Endothelial cell of umbilical vein (primary cell): ENCODE measurements around the gene PCED1B. TPM values are rescaled to one million over a fixed set of nuclear protein-coding genes. Genes with fewer than 3 reads are reported as not detected.

ENCODE experiments used
- BruUV-seq: library from RNA; stranded (reverse); fragments of 400-500 nt; replicated peaks from 2 replicates; lab custom pipeline; 2021; lab: Mats Ljungman, UMichigan
- CTCF ChIA-PET: fragments of 300-600, 350-600 bp; sonication (Branson Sonifier 250); formaldehyde crosslinking; loops from one replicate; lab custom pipeline; 2021; ENCODE audit warnings: antibody characterized with exemption, inconsistent platforms; lab: Charles Lee
- POLR2A ChIA-PET: fragments of 300-600, 350-600 bp; sonication (Branson Sonifier 250); formaldehyde crosslinking; loops from one replicate; lab custom pipeline; 2021; ENCODE audit warnings: antibody characterized with exemption, inconsistent platforms; lab: Charles Lee
- DNase-seq: peaks from one replicate; pipeline ENCODE4 v3.0.0-alpha.2; 2011; ENCODE audit warnings: low read depth, low spot score
- FAIRE-seq: peaks from 2 replicates; lab custom pipeline; 2011; peaks lifted over from hg19 to GRCh38; lab: Jason Lieb, UNC
- H2AFZ ChIP-seq: 2 replicates; pipeline ENCODE4 v1.6.0; 2012; ENCODE audit warnings: low read depth, low read length, control low read depth, inconsistent platforms
- H3K27ac ChIP-seq: 2 replicates; pipeline ENCODE4 v1.5.1; 2011; ENCODE audit warnings: low read depth, mild to moderate bottlenecking, control low read depth, low read length, moderate library complexity; ENCODE audit not compliant: insufficient read depth
- H3K27me3 ChIP-seq, 2 experiments: 2 replicates each; pipeline versions ENCODE4 v1.6.0 to v1.6.1; 2011; ENCODE audit warnings: low read length in 2 of 2, mixed read lengths in 1 of 2; ENCODE audit not compliant: control insufficient read depth in 2 of 2, insufficient read depth in 2 of 2
- H3K36me3 ChIP-seq, 2 experiments: 2 replicates in 1 of 2; 3 replicates in 1 of 2; pipeline ENCODE4 v1.5.1; 2011; ENCODE audit warnings: low read length in 2 of 2, mild to moderate bottlenecking in 1 of 2, moderate library complexity in 1 of 2; ENCODE audit not compliant: control insufficient read depth in 2 of 2, insufficient read depth in 2 of 2; ENCODE audit errors: extremely low read depth in 1 of 2
- H3K4me1 ChIP-seq: 3 replicates; pipeline ENCODE4 v1.5.1; 2011; ENCODE audit warnings: mild to moderate bottlenecking, low read length; ENCODE audit not compliant: control insufficient read depth, insufficient read depth; ENCODE audit errors: extremely low read depth
- H3K4me2 ChIP-seq: 2 replicates; pipeline ENCODE4 v1.6.1; 2011; ENCODE audit warnings: low read length, control low read depth, mixed read lengths; ENCODE audit not compliant: insufficient read depth
- H3K4me3 ChIP-seq, 3 experiments: fragments of 200-600 bp in 1 of 3; sonication (generic), shearing (Covaris generic) in 1 of 3; replicated peaks in 1 of 3; 2 replicates each; pipeline ENCODE4 v1.5.1; 2011 to 2016; ENCODE audit warnings: control low read depth in 3 of 3, low read length in 3 of 3, mild to moderate bottlenecking in 2 of 3, inconsistent platforms in 1 of 3, low read depth in 1 of 3, moderate library complexity in 1 of 3; ENCODE audit not compliant: insufficient read depth in 1 of 3
- H3K79me2 ChIP-seq: 2 replicates; pipeline ENCODE4 v1.6.0; 2012; ENCODE audit warnings: low read length, inconsistent platforms; ENCODE audit not compliant: control insufficient read depth, insufficient read depth
- H3K9ac ChIP-seq: replicated peaks from 2 replicates; pipeline ENCODE3; 2011; ENCODE audit warnings: low read length, control low read depth; ENCODE audit not compliant: insufficient read depth; ENCODE audit errors: extremely low read depth
- H3K9me1 ChIP-seq: replicated peaks from 3 replicates; pipeline ENCODE4 v1.6.0; 2011; ENCODE audit warnings: mild to moderate bottlenecking, low read length; ENCODE audit not compliant: control insufficient read depth, insufficient read depth; ENCODE audit errors: extremely low read depth
- H3K9me3 ChIP-seq: replicated peaks from 2 replicates; pipeline ENCODE4 v1.5.1; 2012; ENCODE audit warnings: low read length, inconsistent platforms; ENCODE audit not compliant: control insufficient read depth, insufficient read depth
- H4K20me1 ChIP-seq: replicated peaks from 2 replicates; pipeline ENCODE3; 2011; ENCODE audit warnings: mild to moderate bottlenecking, low read length; ENCODE audit not compliant: control insufficient read depth, insufficient read depth; ENCODE audit errors: extremely low read depth
- EZH2 ChIP-seq: IDR thresholded peaks from 2 replicates; pipeline ENCODE4 v1.6.1; 2012; ENCODE audit warnings: borderline replicate concordance, low read depth, mild to moderate bottlenecking, moderate library complexity, low read length, inconsistent platforms; ENCODE audit not compliant: severe bottlenecking
- FOS ChIP-seq: IDR thresholded peaks from 2 replicates; pipeline ENCODE4 v1.6.1; 2011; ENCODE audit warnings: mild to moderate bottlenecking, low read length, moderate library complexity, borderline replicate concordance; ENCODE audit not compliant: insufficient read depth
- GATA2 ChIP-seq: IDR thresholded peaks from 2 replicates; pipeline ENCODE4 v1.7.0; 2011; ENCODE audit warnings: low read depth, mild to moderate bottlenecking, moderate library complexity, mixed read lengths, low read length; ENCODE audit not compliant: insufficient read length, insufficient read depth
- JUN ChIP-seq: IDR thresholded peaks from 2 replicates; pipeline ENCODE4 v1.6.1; 2011; ENCODE audit warnings: borderline replicate concordance, low read depth; ENCODE audit not compliant: insufficient read length, insufficient read depth
- MYC ChIP-seq: IDR thresholded peaks from one replicate; pipeline ENCODE4 v1.6.1; 2011; ENCODE audit warnings: mild to moderate bottlenecking, low read depth, low read length
- POLR2A ChIP-seq: IDR thresholded peaks from 2 replicates; pipeline ENCODE4 v1.6.1; 2012; ENCODE audit warnings: low read depth, mild to moderate bottlenecking, control low read depth, low read length
- POLR2AphosphoS5 ChIP-seq: IDR thresholded peaks from 2 replicates; pipeline ENCODE4 v1.6.1; 2012; ENCODE audit warnings: low read depth, mild to moderate bottlenecking, control low read depth, low read length, moderate library complexity; ENCODE audit not compliant: insufficient read depth
- dilution Hi-C: fragments of 300-500 bp; cut with MboI; formaldehyde crosslinking; loops from one replicate; pipeline ENCODE4 v1.15.0; 2019; ENCODE audit warnings: low sequenced_read_pairs; ENCODE audit not compliant: extremely low pct_ligation_motif_present
- intact Hi-C: fragments of 100-400 bp; cut with micrococcal nuclease; formaldehyde crosslinking; loops from one replicate; pipeline ENCODE4 v1.10.0; 2022
- polyA plus RNA-seq, 4 experiments: library from polyadenylated mRNA; depleted of rRNA in 3 of 4; stranded (reverse) in 3 of 4; unstranded in 1 of 4; fragments of >200 nt; gene quantifications; 2 replicates each; pipeline versions ENCODE4 v1.2.1 to v1.2.3, GENCODE V29; 2011 to 2012; ENCODE audit warnings: missing spikeins in 1 of 4
- total RNA-seq: library from RNA; stranded (reverse); gene quantifications from 2 replicates; pipeline ENCODE4 v1.2.3, GENCODE V29; 2021
- TF ChIP-seq, protein P1 (sequence below), 2 donors: IDR thresholded peaks; 1 replicate in 1 of 2; 2 replicates in 1 of 2; pipeline ENCODE4 v1.5.1; 2011; ENCODE audit warnings: low read length in 2 of 2, mild to moderate bottlenecking in 2 of 2, moderate library complexity in 2 of 2, control low read depth in 1 of 2, inconsistent platforms in 1 of 2, low read depth in 1 of 2; ENCODE audit not compliant: insufficient read depth in 1 of 2; ENCODE audit errors: extremely low read depth in 1 of 2
- TF ChIP-seq, protein P2 (sequence below): IDR thresholded peaks from 2 replicates; pipeline ENCODE4 v1.6.1; 2011; ENCODE audit not compliant: insufficient read depth, insufficient read length

The PCED1B gene
- total and polyA plus RNA-seq, 2 donors (not counting 3 experiments of a cell fraction or from before 2014, with no cell fraction given) = 1.7 to 2.6 TPM

DNA sequence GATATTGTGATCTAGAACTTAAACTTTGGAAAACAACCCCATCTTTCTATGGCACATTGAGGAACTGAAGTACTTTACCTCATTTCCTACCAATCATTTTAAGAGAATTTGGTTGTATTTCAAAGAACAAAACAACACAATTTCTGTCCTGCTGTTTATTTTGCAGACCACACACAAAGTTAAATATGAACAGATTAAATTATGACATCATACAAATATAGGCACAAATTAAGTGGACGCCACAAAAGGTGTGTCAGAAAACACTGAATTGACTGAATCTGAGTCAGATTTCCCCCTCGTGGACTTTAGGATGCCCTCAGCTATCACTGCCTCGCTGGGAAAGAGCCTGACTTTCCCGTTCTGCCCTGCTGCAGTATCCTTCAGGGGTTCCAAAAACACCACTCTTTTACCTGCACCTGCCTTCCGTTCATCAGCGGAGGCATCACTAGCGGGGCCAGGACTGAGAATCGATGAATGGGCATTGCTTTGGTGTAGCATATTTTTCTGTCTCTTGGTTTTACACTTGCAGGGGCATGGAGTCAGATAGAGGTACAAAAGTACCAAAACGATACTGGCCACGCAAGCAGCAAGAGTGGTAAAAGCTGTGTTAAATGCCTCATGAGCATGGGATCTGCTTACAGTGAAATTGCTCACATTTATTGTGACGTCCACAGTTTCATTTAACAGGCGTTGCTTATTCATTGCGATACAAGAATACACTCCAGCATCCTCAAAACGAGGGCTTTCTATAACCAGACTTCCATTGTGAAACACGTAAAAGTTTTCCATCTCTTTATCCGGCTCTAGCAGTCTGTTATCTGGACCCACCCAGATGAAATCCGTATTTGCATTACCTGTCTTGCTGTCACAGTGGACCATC lies 2.0 kb upstream of the PCED1B start:
- Histone ChIP-seq H3K9me3 (no peaks in the 10 kb centered on the region), H3K9me1 (no peaks in the 10 kb centered on the region), H3K79me2 (no peaks in the 10 kb centered on the region), H3K4me1 (peaks cover 13% of the 10 kb centered on the region), H3K36me3 (no peaks in the 10 kb centered on the region), H3K27ac (no peak overlapping the region), H4K20me1 (no peaks in the 10 kb centered on the region), H3K4me2 (no peak overlapping the region), H3K27me3 (no peaks in the 10 kb centered on the region), H3K4me3 (no peak overlapping the region), H3K9ac (no peak overlapping the region), H2AFZ (no peak overlapping the region)
- ChIA-PET POLR2A (no interaction called here), CTCF (interaction anchor here (1.9 to 6.9 kb wide), 5 partner anchors 7 to 321 kb away, joined by 7 to 90 read pairs (median 28); no protein-coding TSS in a partner anchor)
- FAIRE-seq = peak; percentile 48
- intact Hi-C loops (no loop called here), dilution Hi-C loops (no loop called here)
- TF ChIP-seq JUN (no peak), GATA2 (no peak)
- TF ChIP-seq, protein P1, sequence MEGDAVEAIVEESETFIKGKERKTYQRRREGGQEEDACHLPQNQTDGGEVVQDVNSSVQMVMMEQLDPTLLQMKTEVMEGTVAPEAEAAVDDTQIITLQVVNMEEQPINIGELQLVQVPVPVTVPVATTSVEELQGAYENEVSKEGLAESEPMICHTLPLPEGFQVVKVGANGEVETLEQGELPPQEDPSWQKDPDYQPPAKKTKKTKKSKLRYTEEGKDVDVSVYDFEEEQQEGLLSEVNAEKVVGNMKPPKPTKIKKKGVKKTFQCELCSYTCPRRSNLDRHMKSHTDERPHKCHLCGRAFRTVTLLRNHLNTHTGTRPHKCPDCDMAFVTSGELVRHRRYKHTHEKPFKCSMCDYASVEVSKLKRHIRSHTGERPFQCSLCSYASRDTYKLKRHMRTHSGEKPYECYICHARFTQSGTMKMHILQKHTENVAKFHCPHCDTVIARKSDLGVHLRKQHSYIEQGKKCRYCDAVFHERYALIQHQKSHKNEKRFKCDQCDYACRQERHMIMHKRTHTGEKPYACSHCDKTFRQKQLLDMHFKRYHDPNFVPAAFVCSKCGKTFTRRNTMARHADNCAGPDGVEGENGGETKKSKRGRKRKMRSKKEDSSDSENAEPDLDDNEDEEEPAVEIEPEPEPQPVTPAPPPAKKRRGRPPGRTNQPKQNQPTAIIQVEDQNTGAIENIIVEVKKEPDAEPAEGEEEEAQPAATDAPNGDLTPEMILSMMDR (IDR thresholded peaks at IDR 0.05; ENCODE audit: extremely low read depth in 1 of 2, insufficient read depth in 1 of 2, low read depth in 1 of 2, low read length in 2 of 2) = no peak
- DNase-seq = no peak
- TSS peak; percentile 19 for BruUV-seq

DNA sequence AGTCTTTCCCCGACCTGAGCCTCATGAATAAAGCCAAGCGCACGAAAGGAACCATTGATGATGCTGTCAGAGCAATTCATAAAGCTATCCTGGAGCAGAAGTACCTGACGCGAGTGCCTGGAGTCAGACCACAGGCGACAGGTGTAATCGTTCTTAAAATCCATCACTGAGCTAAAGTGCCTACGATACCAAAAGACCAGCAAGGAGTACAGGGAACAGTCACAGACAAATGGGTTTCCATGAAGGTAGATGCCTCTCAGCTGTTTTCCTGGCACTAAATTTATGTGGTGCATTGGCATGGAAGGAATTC lies 1.4 kb upstream of the PCED1B start:
- ChIA-PET CTCF (interaction anchor here (1.9 to 6.9 kb wide), 5 partner anchors 8 to 320 kb away, joined by 7 to 90 read pairs (median 28); no protein-coding TSS in a partner anchor), POLR2A (no interaction called here)
- intact Hi-C loops (no loop called here), dilution Hi-C loops (no loop called here)
- DNase-seq = no peak
- no peaks in the 10 kb centered on the region for H3K9me1 ChIP-seq
- no peak overlapping the region for H2AFZ ChIP-seq
- H3K4me1 ChIP-seq = peaks cover 13% of the 10 kb centered on the region
- no TSS peak for BruUV-seq
- no peaks in the 10 kb centered on the region for H4K20me1 ChIP-seq
- H3K9me3 ChIP-seq = no peaks in the 10 kb centered on the region
- no peaks in the 10 kb centered on the region for H3K36me3 ChIP-seq
- H3K4me3 ChIP-seq = no peak overlapping the region
- H3K9ac ChIP-seq = no peak overlapping the region
- TF ChIP-seq FOS = no peak
- TF ChIP-seq, protein P1 (IDR thresholded peaks at IDR 0.05; ENCODE audit: extremely low read depth in 1 of 2, insufficient read depth in 1 of 2, low read depth in 1 of 2, low read length in 2 of 2) = no peak
- no peak for TF ChIP-seq POLR2AphosphoS5
- no peak for TF ChIP-seq GATA2
- TF ChIP-seq MYC = no peak
- no peak for TF ChIP-seq POLR2A
- no peak for TF ChIP-seq JUN
- TF ChIP-seq, protein P2, sequence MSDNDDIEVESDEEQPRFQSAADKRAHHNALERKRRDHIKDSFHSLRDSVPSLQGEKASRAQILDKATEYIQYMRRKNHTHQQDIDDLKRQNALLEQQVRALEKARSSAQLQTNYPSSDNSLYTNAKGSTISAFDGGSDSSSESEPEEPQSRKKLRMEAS = no peak
- no peak for TF ChIP-seq EZH2
- FAIRE-seq = no peak
- H3K27ac ChIP-seq = no peak overlapping the region
- H3K4me2 ChIP-seq = no peak overlapping the region
- no peaks in the 10 kb centered on the region for H3K27me3 ChIP-seq
- no peaks in the 10 kb centered on the region for H3K79me2 ChIP-seq
